ENCODE results near the gene RHCG. TPM values are rescaled to one million over a fixed set of nuclear protein-coding genes. Genes with fewer than 3 reads are reported as not detected.

RHCG gene
- total RNA-seq, 2 experiments from 2014 or later = not detected

DNA sequence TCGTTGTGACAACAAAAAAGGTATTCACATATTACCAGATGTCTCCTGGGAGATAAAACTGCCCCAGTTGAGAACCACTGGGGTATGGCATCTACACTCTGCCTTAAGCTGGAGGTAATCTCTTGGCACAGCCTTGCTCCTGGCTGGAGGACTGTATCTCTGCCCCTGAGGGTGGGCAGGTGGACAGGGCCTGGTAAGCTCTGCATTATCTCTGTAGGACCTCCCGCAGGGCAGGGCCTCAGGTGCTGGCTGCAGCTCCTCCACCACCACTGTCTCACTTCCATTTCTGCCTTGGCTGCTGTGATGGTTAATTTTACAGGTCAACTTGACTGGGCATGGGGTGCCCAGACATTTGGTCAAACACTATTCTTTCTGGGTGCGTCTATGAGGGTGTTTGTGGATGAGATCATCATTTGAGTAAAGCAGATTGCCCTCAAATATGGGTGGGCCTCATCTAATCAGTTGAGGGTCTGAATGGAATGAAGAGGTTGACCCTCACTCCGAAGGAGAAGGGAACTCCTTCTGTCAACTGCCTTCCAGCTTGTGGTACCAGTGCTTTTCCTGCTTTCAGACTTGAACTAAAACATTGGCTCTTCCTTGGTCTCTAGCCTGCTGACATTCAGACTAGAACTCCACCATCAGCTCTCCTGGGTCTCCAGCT, 9.8 kb upstream of the RHCG start:
- POLR2A ChIA-PET = no interaction called here
- CTCF ChIA-PET = no interaction called here

DNA sequence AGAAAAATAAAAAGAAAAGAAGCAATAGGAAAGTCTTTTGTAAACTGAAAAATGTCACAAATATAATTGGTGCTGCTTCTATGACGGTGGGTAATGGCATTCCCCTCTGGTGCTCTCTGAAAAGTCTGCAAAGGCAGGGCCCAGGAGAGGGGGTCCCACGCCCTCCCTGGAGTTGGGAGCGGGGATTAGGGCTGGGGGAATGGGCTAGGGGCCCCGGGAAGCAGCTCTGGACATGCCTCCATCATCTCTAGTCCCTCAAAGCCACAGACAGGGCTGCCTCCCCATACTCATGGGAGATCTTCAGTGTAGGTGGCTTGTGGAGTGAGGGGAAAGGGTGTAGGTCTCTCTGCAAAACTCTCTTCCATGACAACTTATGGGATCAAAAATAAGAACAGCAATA, 7.8 kb upstream of the RHCG start:
- ChIA-PET CTCF (no interaction called here), POLR2A (no interaction called here)

DNA sequence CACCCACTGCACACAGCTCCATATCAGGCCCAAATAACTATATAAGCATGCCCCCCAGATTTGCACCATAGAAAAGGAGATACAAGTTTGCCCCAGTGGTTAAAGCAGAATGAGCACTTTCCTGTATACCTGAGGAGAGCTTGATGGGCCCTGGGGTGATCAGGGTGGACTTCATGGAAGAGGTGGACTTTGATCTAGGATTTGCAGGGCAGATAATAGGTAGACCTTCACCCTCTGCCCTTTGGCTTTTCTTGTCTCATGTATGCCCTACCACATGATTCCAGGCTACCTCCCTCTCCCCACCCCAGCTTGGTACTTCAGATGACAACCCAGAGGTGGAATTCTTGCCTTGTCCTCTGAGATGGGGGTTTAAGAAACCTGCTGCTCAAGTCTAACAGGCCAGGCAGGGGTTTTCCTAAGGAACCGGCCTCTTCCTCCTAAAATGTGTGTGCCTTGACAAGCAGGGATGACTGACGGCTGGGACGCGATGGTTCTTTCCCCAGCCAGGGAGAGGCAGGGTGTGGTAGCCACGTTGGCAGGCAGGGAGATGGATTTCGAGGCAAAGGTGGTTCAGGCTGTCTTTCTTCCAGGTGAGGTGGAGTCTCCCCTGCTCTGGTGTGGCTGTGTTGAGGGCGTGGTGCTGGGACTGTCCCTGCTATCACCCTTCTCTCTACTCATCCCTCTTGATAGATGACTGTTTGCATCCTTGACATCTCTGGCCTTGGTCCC, 6.6 kb upstream of the RHCG start:
- POLR2A ChIA-PET = no interaction called here
- CTCF ChIA-PET = no interaction called here

DNA sequence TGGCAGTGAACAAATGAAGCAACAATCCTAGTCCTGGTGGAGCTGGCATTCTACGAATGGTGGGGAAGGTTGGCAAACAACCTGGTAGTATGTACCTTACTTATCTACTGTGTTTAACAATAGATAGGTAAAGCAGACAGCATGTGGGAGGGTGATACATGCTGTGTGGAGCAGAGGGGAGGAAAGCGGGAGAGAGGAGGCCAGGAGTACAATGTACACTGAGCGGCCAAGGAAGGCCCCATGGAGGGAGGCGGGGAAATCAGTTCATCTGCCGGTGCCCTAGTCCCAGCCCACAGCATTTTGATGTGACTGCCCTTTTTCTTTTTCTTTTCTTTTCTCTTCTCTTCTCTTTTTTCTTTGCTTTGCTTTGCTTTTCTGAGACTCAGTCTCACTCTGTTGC, 5.3 kb upstream of the RHCG start:
- POLR2A ChIA-PET = no interaction called here
- CTCF ChIA-PET = no interaction called here

DNA sequence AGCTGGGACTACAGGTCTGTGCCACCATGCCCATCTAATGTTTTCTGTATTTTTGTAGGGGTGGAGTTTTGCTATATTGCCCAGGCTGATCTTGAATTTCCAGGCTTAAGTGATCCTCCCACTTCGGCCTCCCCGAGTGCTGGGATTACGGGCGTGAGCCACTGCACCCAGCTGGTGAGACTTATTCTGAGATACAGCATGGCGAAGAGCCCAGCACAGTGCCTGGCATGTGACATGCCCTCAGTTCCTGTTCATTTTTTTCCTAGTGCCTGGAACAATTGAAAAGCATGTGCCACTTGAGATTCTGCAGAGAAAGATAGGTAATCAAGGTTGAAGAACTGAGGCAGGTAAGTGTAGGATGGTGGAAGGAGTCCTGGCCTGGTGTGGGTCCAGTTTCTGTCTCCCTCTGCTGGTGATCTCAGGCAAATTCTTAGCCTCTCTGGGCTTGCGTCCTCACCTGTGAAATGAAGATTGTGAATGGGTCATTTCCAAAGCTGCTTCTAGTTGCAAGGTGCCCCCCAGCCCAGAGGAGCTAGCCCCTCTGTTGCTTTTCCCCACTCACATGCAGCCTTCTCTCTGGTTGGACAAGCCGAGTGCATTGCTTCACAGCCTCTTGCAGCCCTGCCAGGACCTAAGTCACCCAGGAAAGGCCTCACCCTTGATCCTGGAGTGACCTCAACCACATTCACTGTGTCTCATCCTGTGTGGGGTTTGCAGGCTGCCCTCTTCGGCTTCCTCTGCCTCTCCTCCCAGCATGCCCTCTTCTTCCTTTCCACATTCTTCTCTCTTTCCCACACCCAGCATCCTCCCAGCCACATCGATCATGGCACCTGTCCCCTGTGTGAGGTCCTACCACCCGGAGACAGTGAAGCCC, 4.3 kb upstream of the RHCG start:
- CTCF ChIA-PET = no interaction called here
- POLR2A ChIA-PET = no interaction called here

DNA sequence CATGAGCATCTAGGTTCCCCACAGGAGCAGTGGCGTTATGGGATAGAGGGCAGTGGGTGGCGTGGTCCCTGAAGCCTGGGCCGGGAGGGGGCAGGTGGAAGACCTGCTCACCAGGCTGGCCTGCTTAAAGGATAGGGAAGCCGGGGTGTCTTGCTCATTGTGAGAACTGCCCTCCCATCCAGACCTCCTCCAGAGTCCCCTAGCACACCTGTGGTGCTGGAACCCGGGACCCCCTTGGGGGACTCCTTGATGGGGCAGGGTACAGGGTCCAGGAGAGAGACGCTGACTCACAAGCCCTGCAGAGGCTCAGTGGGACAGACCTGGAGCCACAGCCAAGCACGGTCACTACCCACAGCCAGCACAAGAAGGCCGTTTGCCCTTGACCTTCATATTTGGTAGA, 2.8 kb upstream of the RHCG start:
- ChIA-PET CTCF (no interaction called here), POLR2A (no interaction called here)

DNA sequence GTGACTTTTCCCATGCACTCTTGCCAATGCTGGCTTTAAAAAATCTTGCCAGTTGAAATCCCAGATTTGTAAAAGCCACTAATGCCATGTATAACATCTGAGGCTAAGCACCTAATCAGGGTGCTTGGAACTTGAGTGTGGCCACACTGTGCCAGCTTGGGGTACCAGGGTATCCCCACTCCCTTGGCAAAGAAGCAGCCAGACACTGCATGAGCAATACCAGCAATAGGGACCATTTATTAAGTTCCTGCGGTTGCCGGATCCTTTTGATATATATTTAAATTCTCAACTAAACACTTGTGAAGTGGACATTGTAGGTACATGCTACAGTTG, 2.2 kb upstream of the RHCG start:
- ChIA-PET POLR2A (no interaction called here), CTCF (no interaction called here)

DNA sequence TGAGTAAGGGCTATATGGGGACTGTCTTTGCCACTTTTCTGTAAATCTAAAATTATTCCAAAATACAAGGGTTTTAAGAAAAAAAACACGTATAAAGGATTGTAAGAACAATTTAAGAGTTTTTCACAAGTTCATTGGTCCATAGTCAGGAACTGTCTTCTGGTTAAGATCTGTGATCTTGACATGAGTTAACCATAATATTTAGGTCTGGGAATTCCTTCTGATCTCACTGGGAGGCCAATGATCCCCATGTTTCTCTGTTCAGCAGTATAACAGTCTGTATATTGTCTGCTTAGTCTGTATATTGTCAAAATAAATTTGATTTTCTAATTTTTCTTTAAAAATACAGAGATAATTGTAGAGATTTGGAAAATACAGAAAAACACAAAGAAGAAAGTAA, 848 bp upstream of the RHCG start:
- POLR2A ChIA-PET = no interaction called here
- CTCF ChIA-PET = no interaction called here

DNA sequence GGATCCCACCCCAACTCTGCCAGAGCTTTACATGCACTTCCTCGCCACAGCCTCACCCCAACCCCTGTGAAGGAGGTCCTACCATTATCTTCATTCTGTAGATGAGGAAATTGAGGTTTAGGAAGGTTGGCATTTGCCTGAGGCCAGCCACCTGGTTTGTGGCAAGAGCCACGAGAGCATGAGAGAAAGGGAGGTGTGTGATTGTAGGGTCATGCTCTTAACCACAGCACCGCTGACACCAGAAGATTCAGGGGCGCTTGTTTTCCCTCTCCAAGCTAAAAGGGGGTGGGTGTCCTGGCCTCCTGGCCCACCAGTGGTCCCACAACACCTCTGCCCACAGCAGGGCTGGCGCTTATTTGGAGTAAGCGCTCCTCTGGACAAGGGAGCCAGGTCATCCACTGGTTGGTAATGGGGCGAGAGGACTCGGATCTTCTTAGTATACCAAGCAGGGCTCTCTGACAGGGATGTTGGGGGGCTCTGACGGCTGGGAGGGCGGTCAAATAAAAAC, 691 bp downstream of the RHCG start:
- CTCF ChIA-PET = interaction anchor here (1.1 kb wide), 1 partner anchor 152 kb away, joined by 3 read pairs; no protein-coding TSS in a partner anchor
- POLR2A ChIA-PET = no interaction called here

DNA sequence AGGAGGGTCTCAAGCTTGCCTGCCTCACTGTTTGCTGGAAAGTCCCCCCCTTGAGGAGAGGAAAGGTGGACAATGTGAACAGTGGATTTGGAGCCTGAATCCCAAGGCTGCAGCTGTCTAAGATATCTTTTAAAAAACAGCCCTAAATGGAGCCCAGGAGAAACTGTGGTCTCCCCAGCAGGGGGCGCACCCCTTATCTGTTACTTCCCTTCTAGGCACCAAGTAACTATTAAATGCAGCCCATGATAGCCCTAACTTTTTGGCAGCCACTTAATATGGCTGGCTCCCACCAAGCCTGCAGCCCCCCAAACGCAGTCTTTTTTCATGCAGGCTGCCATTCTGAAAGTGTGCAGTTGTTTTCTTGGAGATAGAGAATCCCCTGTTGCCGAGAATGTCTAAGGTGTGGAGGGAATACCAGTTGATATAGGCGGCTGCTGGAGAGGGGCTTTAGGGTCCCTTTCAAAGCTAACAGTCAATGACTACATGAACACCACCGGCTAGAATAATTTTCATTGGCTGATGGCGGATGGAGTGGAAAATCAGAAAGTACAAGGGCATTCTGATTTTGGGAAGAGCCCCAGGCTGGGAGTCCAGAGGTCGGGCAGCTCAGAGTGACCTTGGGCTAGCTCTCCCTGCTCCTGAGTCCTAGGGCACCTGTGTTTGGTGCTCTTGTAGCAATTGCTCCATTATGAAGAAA, 1.3 kb downstream of the RHCG start:
- ChIA-PET POLR2A (no interaction called here), CTCF (interaction anchor here (1.1 kb wide), 1 partner anchor 153 kb away, joined by 3 read pairs; no protein-coding TSS in a partner anchor)

DNA sequence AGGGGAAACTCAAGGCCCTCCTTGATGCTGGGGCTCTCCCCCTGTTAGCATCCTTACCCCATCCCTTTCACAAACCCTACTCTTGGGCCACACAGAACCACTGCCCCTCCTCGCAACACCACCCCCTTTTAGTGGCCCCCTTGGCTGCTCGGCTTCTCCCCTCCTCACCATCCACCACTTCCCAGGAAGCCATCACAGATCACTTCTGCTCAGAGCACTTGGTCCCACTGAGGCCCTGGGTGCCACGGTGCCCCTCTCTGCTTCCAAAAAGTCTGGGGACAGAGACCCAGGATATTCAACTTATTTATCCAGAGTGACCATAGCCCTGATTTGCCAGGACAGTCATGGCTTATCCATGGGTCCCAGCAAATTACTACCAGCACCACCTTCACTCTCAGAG, 2.4 kb downstream of the RHCG start:
- CTCF ChIA-PET = no interaction called here
- POLR2A ChIA-PET = no interaction called here

DNA sequence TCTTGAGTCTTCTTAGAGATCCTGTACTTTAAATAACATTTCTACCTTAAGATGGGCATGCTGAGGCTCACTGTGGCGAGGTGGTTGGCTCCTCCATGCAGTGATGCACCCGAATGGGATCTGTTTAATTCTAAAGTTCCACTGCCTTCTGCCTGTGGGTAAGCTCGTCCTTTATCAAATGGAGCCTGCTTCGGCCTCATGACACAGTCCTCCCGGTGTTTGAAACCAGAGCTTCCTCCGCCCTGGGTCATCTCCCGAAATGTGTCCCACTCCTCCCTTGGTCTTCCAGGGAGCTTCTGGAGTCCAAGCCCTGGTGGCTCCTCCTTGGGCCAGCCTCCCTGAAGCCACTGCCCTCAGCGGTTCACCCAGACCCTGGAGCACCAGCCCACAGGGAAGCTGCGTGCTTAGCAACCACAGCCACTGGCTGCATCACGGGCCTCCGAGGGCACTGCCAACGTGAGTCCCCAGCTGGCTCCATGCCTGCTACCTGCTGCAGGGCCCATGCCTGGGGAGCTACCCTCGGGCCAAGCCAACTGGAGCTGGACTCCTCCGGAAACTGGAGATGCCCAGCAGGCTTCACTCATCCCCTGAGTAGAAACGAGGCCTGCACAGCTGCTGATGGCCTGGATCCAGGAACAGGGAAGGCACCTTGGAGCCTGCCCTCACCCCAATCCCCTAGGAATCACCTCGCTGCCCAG, 3.3 kb downstream of the RHCG start:
- POLR2A ChIA-PET = no interaction called here
- CTCF ChIA-PET = no interaction called here

DNA sequence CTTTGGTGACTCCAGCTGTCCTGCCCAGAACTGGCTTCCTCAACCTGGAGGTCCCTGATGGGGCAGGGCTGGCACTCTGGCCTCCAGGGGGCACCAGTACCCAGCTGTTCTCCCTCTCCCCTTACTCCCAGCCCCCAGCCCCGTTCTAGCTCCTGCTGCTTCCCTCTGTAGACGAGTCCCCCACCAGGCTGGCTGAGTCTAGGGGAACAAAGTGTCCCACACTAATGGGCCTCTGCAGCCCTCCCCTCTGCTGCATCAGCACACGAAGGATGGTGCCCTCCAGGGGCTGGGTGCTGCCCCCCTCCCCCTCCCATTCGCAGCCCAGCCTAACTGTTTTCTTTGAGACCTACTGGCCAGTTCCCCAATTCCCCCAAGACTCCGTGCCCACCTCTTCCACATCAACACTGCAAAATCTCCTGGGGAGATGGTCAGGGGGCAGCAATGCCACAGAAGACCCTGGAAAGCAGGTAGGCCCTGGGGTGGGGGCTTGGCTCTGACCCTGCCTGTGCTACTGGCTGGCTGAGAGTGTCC, 4.2 kb downstream of the RHCG start:
- ChIA-PET CTCF (no interaction called here), POLR2A (no interaction called here)

DNA sequence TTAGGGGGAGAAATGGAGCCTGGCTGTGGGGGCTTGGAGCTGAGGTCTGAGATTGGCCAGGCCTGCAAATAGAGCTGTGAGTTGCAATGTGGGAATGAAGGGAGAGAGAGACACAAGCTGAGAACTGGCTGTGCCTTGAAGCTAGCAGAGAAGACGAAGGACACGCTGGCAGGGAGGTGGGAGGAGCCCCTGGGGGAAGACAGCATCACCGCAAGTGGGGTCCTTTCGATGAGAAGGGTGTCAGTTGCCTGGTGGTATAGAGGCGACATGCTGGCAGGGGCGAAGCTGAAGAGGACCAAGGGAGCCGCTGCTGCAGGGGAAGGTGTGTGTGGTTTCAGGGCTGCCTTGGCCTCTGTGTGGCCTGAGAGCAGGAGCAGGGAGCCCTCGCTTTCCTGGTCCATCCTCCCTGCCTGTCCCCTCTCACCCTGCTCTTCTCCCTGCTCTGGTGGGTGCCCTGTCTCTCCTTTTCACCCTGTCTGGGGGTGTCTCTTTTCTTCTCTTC, 5.5 kb downstream of the RHCG start:
- POLR2A ChIA-PET = no interaction called here
- CTCF ChIA-PET = no interaction called here

DNA sequence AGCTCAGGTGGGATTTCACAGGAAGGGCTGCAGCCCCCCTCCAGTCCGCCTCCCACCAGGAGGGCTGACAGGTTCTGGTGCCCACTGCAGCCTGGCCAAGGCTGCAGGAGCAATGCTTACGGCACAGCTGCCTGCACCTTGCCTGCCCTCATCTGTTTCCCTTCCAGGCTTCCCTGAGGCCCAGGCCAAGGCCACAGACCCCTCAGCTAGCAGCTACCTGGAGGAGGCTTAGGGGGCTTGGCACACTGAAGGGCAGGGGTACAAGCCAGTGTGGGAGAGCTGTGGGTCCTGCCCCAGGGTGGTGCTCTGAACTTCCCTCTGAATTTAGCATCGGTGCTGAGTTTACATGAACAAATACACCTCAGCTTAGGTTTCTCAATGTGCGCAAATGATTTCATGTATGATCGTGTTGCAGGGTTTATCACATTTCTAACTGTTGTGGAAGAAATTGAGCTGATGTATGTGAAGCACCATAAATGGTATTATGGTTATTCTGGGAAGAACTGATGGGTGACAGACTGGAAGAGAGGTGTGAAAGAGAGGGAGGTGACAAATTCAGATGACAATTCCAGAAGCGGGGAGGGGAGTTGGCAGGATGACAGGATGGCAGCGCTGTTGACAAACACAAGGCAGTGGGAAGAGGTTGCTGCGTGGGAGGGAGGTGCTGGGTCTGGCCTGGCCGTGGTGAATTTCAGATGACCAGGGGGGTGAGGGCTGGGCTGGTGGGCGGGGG, 6.1 kb downstream of the RHCG start:
- ChIA-PET POLR2A (no interaction called here), CTCF (no interaction called here)

DNA sequence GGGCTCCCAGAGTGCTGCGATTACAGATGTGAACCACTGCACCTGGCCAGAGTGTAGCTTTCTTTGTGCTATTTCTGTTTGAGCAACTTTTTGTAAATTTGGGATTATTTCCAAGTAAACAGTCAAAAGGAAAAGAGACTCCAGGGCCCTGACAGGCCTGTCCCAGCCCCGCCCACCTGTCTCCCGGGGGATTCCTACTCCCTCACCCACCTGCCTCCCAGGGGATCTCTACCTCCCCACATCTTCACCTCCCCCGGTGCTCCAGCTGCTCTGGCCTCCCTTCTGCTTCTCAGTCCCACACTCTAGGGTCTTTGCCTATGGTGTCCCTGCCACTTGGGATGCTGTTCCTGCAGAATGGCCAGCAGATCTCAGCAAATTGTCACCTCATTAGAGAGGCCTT, 7.0 kb downstream of the RHCG start:
- CTCF ChIA-PET = interaction anchor here (1.5 kb wide), 1 partner anchor 47 kb away, joined by 5 read pairs; no protein-coding TSS in a partner anchor

DNA sequence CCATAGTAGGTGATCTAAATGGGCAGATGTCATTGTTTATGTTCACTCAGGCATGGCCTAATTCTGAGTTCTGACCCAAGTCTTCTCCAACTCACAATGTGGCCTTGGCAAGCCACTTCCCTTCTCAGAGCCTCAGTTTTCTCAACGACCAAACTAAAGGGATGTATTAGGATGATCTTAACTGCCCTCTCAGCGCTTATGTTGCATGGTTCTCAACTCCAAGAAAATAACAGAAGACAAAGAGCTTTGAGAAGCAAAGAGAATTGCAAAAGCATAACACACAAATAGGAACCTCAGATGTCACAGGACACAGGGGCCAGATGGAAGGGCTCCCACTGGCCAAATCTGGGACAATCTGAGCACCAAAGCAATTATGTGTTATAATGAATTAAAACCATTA, 8.6 kb downstream of the RHCG start:
- CTCF ChIA-PET = interaction anchor here (1.5 kb wide), 1 partner anchor 45 kb away, joined by 5 read pairs; no protein-coding TSS in a partner anchor
- POLR2A ChIA-PET = no interaction called here

More for the DNA sequence above, 7.0 kb downstream of the RHCG start:
- POLR2A ChIA-PET = no interaction called here

DNA sequence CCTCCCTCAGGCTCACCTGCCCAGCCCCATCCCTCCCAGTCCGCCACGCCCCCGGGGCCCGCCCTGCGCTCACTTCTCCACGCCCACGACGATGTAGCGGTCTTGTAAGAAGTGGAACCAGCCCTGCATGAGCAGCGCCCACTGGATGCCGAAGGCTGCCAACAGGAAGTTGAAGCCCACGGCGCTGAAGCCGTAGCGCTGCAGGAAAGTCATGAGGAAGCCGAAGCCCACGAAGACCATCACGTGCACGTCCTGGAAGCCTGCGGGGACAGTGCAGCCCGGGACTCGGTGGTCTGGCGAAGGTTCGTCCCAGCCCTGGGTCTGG, 9.7 kb downstream of the RHCG start:
- CTCF ChIA-PET = no interaction called here
- POLR2A ChIA-PET = no interaction called here

DNA sequence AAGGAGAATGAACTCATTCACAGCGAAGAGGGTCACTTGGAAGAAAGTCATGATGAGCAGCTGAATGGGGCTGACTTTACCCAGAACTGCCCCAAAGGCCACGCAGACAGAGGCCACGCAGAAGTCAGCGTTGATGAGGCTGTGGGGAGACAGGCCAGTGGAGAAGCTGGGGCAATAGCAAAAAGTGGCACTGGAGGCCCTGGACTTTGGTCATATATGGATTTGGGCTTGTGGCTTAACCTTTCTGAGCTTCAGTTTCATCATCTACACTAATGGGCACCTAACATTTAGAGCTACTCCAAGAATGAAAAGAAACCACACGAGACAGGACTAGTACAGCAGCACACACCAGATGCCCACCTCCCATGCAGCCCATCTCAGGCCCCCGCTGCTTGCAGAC, 13.3 kb downstream of the RHCG start:
- ChIA-PET POLR2A (no interaction called here), CTCF (no interaction called here)

Measured in activated CD8-positive, alpha-beta memory T cell treated with anti-CD3 and anti-CD28 coated beads for 36 hours (primary cell).